GM20431 (cell line): Measurements from ENCODE around the gene SLC35F4.

Experiments
- in situ Hi-C: fragments of 300-500 bp; cut with MseI, MboI; formaldehyde crosslinking; loops from one replicate; pipeline ENCODE4 v1.15.0; 2020; ENCODE audit warnings: low sequenced_read_pairs; ENCODE audit not compliant: unreplicated experiment

Gene SLC35F4

DNA sequence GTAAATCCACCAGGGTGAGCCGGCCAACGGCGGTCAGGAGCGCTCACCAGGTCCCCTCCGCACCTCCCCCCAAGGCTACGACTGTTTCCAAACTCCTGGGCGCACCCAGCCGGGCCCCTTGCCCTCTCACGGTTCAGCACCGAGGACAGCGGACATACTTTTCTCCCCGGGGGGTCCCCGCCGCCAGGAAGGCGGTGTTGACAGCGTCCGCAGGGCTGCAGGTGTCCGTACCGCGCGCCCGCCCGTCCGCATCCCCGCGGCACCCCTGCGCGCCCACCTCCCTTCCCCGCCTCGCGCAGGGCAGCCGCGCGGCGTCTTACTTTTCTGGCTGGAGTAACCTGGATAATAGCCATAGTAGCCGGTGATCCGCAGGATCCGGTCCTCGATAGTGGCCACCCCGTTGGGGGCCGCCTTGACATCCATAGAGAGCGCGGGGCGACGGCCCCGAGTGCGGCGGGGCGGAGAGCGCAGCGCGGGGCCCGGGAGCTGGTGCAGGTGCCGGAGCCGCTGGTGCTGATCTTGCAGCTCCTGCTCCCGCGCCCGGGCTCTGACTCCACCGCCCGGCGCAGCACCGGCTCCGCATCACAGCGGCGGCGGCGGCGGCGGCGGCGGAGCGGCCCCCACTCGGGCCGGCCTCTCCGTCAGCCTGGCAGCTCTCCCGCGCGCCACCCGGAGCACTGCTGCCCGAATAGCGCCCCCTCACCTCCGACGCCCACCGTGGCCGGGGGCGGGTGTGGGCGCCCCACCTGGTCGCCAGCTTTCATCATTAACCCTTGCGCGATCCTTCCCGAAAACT, at the start of gene SLC35F4:
SLC35F4 (minus strand) TSS at position 690 of the 796 bp plus-strand sequence.
- in situ Hi-C loops = loop anchor here (25.0 kb wide), 1 partner anchor 328 kb away; no protein-coding TSS in a partner anchor

- in situ Hi-C loops = no loop called here
Observed at GRCh38 chr14:57909626-57910025, 43.7 kb upstream of the SLC35F4 start.

DNA sequence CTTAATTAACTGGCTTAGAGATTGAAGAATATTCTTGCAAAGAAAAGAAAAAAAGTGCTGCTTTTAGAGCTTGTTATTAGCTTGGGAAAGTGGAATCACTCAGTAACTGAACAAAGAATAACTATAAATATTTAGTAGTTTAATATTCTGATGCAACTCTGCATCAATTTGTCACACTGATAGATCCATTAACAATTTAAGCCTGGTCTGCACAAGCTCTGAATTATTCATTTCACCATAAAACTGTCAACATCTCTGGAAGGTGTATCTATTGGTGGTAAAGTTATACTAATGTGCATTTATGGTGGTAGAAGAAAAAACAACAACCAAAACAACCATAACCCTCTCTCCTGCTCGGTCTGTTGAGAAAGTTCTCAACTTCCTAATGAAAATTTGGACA, 38.1 kb upstream of the SLC35F4 start:
- in situ Hi-C loops = no loop called here

DNA sequence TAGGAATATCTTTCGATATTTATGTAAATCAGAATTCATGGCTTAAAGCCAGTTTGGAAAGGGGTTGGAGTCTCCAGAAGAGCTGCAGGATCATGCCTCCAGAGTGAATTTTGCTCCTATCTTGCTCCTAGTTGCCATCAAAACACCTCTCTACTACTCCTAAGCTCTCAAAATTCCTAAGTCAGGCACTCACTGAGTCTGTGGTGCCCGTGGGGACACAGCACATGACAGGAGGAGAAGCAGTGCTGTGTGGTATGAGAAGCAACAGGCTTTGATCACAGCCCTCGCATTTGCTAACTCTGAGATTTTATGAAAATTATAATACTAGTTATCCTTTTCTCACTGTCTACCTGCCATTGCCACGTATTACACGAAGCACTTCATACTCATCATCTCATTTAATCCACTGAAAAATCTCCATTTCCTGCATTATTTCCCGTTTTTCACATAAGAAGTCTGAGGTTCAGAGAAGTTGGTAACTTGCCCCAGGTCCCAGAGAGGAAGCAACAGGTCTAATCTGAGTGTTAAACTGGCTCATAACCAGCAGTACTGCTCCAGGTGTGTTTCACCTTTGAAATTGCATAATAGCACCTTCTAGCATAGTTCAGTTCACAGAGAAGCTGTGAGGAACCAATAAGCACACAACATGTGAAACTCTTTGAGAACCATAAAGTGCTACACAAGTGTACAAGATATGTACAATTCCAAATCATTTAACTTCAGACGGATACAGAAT, 33.1 kb upstream of the SLC35F4 start:
- in situ Hi-C loops = no loop called here

DNA sequence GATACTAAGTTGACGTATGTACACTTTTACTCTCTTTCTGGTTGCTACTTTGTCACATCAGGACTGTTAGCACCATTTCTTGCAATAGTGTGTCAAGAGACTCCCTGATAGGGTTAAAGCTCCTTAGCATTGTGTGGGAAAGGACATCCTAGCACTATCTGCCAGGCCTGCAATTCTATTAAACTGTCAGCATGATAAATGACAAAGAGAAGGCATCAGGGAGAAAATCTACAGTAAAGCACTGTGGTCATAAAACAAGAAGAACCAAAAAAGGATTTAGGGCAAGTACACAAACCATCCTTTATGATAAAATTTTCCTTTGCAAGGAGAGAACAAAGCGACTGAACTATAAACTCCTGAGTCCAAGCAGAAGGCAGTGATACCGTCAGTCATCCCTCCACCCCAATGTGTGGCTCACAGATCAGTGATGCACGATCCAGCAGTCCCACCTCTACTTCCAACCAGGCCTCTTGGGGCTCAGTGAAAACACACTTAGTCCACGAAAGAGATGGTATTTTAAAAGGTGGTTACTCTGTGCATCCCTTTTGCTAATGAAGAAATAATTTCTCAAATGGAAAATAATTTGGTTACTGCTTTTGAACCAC, 31.4 kb upstream of the SLC35F4 start:
- in situ Hi-C loops = no loop called here

DNA sequence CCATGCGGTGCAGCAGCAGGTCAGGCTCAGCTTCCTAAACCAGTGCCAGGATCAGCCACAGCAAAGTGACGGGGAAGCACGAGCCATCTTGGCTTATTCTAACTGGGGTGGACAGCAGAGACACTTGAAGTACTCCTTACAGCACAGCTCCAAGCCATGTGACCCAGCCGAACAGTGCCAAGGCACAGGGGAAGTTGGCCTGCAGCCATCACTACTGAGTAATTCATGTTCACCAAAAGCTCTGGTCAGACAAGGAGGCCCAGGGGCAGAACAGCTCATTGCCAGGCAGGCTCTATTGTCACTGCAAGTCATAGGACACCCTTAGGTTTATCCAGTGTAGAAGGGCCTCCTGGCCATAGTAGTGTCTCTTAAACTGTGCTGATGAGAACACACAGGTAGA, 23.4 kb upstream of the SLC35F4 start:
- in situ Hi-C loops = no loop called here

GRCh38 chr14:57884175-57884574, 18.3 kb upstream of the SLC35F4 start:
- in situ Hi-C loops = no loop called here

GRCh38 chr14:57883061-57883460, 17.2 kb upstream of the SLC35F4 start:
- in situ Hi-C loops = no loop called here

- in situ Hi-C loops = no loop called here
Observed at GRCh38 chr14:57879516-57879915, 13.6 kb upstream of the SLC35F4 start.

DNA sequence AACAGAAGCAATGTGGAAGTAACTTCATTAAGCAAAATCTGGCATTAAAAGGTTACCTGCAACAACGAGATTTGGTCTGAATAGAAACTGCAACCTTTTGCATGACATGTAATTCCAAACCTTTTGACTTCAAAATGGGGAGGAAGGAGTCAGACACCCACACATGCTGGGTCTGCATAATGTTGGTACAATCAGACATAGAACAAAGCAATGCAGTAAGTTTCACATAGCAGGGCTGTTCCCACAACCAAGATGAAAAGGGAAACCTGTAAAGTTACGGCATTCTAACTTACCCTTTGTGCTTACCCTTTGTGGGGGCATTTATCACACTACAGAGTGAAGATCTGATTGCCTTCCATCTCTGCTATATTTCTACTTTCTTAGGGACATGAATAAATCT, 10.1 kb upstream of the SLC35F4 start:
- in situ Hi-C loops = no loop called here

- in situ Hi-C loops = no loop called here
Observed at GRCh38 chr14:57875296-57875695, 9.4 kb upstream of the SLC35F4 start.

DNA sequence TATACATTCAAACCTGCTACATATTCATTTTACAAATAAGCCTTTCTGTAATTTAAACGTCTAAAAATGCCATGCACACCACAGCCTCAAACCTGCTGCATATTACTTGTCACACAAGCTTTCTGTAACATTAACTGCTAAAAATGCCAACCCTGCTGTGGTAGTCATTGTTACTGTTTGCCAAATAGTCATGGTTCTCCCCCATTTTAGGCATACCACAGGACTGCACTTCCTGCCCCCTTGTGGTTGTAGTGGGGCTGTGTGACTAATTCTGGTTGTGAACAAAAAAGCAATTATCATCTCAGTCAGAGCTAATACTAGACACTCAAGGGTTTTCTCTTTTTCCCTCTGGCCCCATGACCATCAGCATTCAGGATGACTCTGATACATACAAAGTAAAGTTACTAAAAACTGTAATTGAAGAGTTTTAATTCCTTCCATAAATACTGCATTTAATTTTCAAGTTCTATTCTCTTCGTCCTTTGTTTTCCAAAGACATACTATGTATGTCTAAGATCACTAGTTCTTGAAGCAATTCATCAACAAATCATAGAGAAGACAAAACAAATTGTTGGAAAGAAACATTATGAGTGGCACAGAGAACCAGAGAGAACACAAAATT, 5.7 kb upstream of the SLC35F4 start:
- in situ Hi-C loops = loop anchor here (25.0 kb wide), 1 partner anchor 334 kb away; no protein-coding TSS in a partner anchor

GRCh38 chr14:57870686-57871457, 5.0 kb upstream of the SLC35F4 start:
- in situ Hi-C loops = loop anchor here (25.0 kb wide), 1 partner anchor 334 kb away; no protein-coding TSS in a partner anchor

DNA sequence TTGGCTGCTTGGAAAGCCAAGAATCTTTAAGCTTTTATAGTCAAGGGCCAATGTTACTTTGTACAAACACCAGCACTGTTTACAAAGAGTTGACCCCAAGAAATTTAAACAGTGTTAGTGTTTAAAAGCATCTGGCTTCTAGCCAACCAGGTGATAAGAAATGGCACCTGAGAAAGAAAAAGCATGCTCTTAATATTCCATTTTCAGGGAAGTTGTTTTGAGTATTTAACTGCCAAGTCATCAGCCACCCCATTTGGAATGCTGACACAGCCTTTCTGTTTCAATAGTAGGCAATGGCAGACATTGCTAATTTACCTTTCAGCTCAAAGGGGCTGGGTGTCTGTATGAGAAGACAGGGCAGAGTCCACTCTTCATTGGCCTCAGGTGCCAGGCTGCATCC, 3.7 kb upstream of the SLC35F4 start:
- in situ Hi-C loops = loop anchor here (25.0 kb wide), 1 partner anchor 332 kb away; no protein-coding TSS in a partner anchor

DNA sequence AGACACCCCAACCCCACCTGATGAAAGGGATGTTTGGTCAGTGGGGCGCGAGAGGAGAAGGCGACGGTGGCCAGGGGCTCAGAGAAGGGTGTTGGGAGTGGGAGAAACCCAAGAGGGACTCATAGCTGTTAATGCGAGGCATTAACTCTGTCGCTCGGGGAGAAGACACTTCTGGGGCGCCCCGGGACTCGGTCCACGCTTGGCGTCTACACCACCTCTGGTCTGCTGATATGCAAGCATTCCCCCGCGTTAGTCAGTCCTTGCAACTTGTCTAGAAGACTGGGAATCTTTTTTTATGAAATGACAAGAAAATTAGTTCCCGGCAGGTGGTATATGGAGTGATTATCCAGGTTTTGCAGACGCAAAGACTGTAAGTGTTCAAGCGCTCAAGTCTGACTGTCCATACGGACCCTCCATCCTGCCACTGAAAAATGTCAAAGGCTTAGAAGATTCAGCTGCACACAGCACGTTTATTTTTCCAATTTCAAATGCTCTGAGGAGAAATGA, 360 bp upstream of the SLC35F4 start:
- in situ Hi-C loops = loop anchor here (25.0 kb wide), 1 partner anchor 329 kb away; no protein-coding TSS in a partner anchor

DNA sequence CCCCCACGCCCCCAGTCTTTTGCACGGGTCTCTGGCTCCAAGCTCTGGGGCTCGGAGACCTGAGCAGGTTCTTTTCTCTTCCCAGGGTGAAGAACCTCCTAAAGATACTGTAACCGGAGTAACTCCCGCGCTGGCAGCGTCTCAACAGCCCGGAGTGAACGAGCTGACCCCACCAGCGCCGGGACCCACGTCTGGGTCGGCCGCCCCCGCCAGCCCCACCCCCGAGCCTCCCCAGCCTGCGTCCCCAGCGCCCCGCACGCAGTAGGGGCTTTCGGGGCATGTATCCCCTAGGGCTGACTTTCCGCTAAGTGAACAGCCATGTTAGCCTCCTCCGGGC, 858 bp downstream of the SLC35F4 start:
- in situ Hi-C loops = loop anchor here (25.0 kb wide), 1 partner anchor 328 kb away; no protein-coding TSS in a partner anchor

GRCh38 chr14:57864659-57865058, 1.2 kb downstream of the SLC35F4 start:
- in situ Hi-C loops = loop anchor here (25.0 kb wide), 1 partner anchor 327 kb away; no protein-coding TSS in a partner anchor

- in situ Hi-C loops = loop anchor here (25.0 kb wide), 1 partner anchor 326 kb away; no protein-coding TSS in a partner anchor
Observed at GRCh38 chr14:57863471-57863870, 2.4 kb downstream of the SLC35F4 start.

DNA sequence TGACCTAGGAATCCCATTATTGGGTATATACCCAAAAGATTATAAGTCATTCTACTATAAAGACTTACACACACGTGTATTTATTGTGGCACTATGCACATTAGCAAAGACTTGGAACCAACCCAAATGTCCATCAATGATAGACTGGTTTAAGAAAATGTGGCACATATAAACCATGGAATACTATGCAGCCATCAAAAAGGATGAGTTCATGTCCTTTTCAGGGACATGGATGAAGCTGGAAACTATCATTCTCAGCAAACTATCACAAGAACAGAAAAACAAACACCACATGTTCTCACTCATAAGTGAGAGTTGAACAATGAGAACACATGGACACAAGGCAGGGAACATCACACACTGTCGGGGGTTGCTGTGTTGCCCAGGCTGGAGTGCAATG, 10.2 kb downstream of the SLC35F4 start:
- in situ Hi-C loops = loop anchor here (25.0 kb wide), 1 partner anchor 318 kb away; no protein-coding TSS in a partner anchor
